Spinal cord (tissue), 10 donors: Measurements from ENCODE around the gene AQP12B. TPM values are rescaled to one million over a fixed set of nuclear protein-coding genes. Genes with fewer than 3 reads are reported as not detected.
"Not testable (repeated sequence)": the region's sequence is repeated elsewhere in the genome, so short reads cannot be mapped to it uniquely, and the experiment has no call there.

Experiments used
- DNase-seq, 6 donors: peaks; one replicate each; pipeline versions ENCODE4 v3.0.0 to v3.0.0-alpha.2; 2013 to 2015; ENCODE audit warnings: low spot score in 6 of 6, low read depth in 4 of 6
- H3K27ac ChIP-seq: one replicate; pipeline ENCODE4 v1.5.1; 2013; ENCODE audit warnings: low read depth, low read length, control low read depth
- H3K27me3 ChIP-seq: one replicate; pipeline ENCODE4 v1.6.1; 2013; ENCODE audit warnings: low read length; ENCODE audit not compliant: control insufficient read depth, insufficient read depth
- H3K36me3 ChIP-seq: one replicate; pipeline ENCODE4 v1.6.1; 2013; ENCODE audit warnings: low read length; ENCODE audit not compliant: control insufficient read depth, insufficient read depth
- H3K4me1 ChIP-seq: one replicate; pipeline ENCODE4 v1.6.1; 2013; ENCODE audit warnings: low read length; ENCODE audit not compliant: control insufficient read depth, insufficient read depth
- H3K4me3 ChIP-seq: one replicate; pipeline ENCODE4 v1.5.1; 2013; ENCODE audit warnings: low read depth, low read length, control low read depth
- H3K9me3 ChIP-seq: one replicate; pipeline ENCODE4 v1.6.1; 2013; ENCODE audit warnings: low read length; ENCODE audit not compliant: control insufficient read depth, insufficient read depth
- WGBS: methylation state at CpG from one replicate; pipeline ENCODE4 v1.1.5; 2013; ENCODE audit warnings: missing lambda C conversion rate; ENCODE audit not compliant: insufficient coverage; 5-methylcytosine and 5-hydroxymethylcytosine counted together
- polyA plus RNA-seq, 2 donors: library from polyadenylated mRNA; unstranded; fragments of 120-200 nt; gene quantifications; one replicate each; pipeline ENCODE4 v1.2.1, GENCODE V29; 2013; ENCODE audit not compliant: insufficient read length in 2 of 2
- total RNA-seq, 2 donors: library from RNA; depleted of rRNA in 1 of 2; stranded (reverse); fragments of 120-200 nt in 1 of 2; fragments of >200 nt in 1 of 2; gene quantifications; one replicate each; pipeline versions ENCODE4 v1.2.3 to v1.2.4, GENCODE V29; 2013 to 2014
- donor health status: healthy.

Gene AQP12B
- total and polyA plus RNA-seq, 4 donors: 0.44 to 0.56 TPM; not detected in 2

- not testable (repeated sequence) for H3K9me3 ChIP-seq, H3K4me1 ChIP-seq, H3K4me3 ChIP-seq, DNase-seq, H3K36me3 ChIP-seq, H3K27me3 ChIP-seq, H3K27ac ChIP-seq
- WGBS: 88% methylated on average over 16 of the region's 37 CpGs
These were observed 9.1 kb upstream of the AQP12B start, which contains the start of gene AQP12A for GRCh38 chr2:240691631-240692420. TSS of gene AQP12A (plus strand) at chr2:240691866. CDS start at chr2:240691914, 48 bp downstream.

DNA sequence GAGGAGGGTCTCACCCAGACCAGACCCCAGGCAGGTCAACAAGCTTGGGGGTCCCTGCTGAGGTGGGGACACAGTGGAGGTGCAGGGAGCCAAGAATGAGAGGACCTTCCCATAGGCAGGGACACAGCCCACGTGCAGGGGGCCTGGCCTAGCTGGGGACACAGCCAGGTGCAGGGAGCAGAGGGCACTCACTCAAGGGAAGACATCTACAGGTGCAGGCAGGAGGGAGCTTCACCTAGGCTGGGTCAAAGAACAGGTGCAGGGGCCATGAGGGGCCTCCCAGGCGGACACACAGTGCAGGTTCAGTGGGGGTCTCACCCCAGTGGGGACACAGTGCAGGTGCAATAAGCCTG is 8.4 kb upstream of the AQP12B start:
- WGBS: 78% methylated on average over 1 of the region's 2 CpGs
- not testable (repeated sequence) for H3K27ac ChIP-seq, H3K36me3 ChIP-seq, H3K4me1 ChIP-seq, H3K9me3 ChIP-seq, H3K27me3 ChIP-seq, H3K4me3 ChIP-seq, DNase-seq

DNA sequence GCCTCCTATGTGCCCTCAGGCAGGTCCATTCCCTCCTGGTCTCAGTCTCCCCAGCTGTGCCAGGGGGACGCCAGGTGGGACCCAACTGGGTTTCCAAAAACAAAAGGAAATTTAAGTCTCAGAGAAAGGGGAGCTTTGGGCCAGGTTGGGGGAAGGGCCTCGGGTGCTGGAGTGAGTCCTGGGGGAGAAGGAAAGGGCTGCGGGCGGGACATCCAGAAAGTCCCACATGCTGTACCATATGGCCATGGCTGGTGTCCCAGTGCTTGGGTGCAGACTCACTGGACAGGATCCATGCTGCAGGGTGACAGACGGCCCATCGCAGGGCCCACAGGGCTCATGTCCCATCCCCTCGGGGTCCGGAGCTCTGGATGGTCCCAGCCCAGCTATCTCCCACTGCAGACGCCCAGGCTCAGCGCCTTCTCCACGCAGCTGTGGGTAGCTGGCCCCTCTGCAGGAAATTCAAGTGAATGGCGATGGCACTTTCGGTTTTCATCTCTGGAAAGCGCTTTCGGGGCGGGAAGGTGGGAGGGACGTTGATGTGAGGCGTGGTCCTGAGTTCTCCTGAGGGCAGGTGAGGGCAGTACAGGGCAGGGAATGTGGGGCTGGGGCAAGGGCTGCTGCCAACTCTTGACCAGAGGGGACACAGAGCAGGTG is 7.9 kb upstream of the AQP12B start:
- H3K27ac ChIP-seq, H3K9me3 ChIP-seq, H3K27me3 ChIP-seq, H3K36me3 ChIP-seq, H3K4me1 ChIP-seq, H3K4me3 ChIP-seq: not testable (repeated sequence)
- WGBS: 67% methylated on average over 1 of the region's 18 CpGs
- peak in 1 of 6 donors; percentile 90 for DNase-seq

GRCh38 chr2:240689975-240690374 is 7.3 kb upstream of the AQP12B start:
- no peaks in the 10 kb centered on the region for H3K36me3 ChIP-seq
- 62% methylated on average over 5 of the region's 11 CpGs for WGBS
- H3K27me3 ChIP-seq: no peaks in the 10 kb centered on the region
- no peak for DNase-seq
- H3K4me1 ChIP-seq: no peaks in the 10 kb centered on the region
- H3K27ac ChIP-seq: no peak overlapping the region
- H3K4me3 ChIP-seq: no peak overlapping the region
- no peaks in the 10 kb centered on the region for H3K9me3 ChIP-seq

GRCh38 chr2:240688553-240688919 is 5.9 kb upstream of the AQP12B start:
- no peak for DNase-seq
- Histone ChIP-seq H3K9me3 (no peaks in the 10 kb centered on the region), H3K4me3 (no peak overlapping the region), H3K36me3 (no peaks in the 10 kb centered on the region), H3K27me3 (no peaks in the 10 kb centered on the region), H3K27ac (no peak overlapping the region), H3K4me1 (no peaks in the 10 kb centered on the region)
- 96% methylated on average over 9 of the region's 9 CpGs for WGBS

DNA sequence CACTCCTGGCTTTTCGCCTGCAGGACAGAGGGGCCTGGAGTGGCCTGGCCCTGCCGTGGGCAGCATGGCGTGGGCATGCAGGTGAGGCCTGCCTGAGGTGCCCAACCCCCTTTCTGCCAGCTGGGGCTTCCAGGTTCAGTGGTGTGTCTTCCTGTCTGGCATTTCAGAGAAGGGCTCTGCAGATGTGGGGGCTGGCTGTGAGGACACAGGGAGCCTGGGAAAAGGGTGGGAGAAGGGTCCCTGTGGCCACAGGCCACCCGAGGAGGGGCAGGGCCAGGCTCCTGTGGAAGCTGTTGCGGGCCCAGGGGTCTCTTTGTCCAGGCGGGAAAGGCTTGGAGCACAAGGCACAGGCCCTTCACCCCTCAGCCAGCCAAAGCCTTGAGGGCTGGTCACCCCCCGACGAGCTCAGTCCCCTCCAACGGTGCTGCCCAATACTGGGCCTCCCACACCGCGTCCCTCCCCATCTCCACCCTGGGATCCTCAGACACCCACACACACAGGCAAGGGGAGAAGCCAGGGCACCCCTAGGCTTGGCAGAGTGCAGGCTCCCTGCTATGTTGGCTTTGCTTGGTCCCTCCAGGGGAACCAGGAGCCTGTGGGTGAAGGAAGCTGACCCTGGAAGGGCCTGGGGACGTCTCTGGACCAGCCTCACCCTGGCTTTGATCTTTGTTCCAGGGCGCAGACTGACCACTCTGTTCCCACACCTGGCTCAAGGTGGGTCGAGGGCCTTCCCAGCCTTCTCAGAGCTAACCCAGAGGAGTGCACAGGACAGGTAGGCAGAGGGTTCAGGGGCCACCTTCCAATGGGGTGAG is 5.3 kb upstream of the AQP12B start:
- no peaks in the 10 kb centered on the region for H3K36me3 ChIP-seq
- WGBS: 89% methylated on average over 13 of the region's 14 CpGs
- no peak overlapping the region for H3K4me3 ChIP-seq
- no peaks in the 10 kb centered on the region for H3K4me1 ChIP-seq
- no peaks in the 10 kb centered on the region for H3K27me3 ChIP-seq
- DNase-seq: no peak
- H3K27ac ChIP-seq: no peak overlapping the region
- H3K9me3 ChIP-seq: no peaks in the 10 kb centered on the region

DNA sequence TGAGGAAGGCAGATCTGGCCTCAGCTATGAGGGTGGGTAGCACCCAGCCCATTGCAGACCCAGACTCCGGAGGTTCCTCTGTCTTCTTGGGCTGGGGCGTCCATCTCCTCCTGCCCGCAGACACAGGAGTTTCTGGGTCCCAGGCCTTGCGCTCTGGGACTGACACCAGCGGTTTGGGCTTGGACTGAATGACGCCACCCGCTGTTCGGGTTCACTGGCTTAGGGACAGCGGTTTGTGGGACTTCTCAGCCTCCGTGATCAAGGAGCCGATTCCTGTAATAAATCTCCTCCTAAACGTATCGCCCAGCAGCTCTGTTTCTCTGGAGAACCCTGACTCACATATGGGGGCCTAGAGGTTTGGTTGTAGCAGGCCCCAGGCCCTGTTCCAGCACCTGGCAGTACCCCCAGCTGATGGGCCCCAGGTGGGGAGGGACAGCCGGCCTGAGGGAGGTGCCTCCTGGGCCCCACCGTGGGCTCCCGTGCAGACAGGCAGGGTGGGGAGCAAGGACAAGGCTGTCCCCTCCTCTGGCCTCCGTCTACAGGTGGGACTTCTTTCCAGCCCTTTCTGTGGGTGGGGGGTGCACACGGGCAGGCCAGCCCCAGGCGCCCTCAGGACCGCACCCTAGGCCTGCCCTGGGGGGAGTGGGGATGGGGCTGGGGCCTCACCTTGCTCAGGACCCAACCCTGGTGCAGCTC is 4.5 kb upstream of the AQP12B start:
- no peaks in the 10 kb centered on the region for H3K9me3 ChIP-seq
- no peaks in the 10 kb centered on the region for H3K36me3 ChIP-seq
- no peaks in the 10 kb centered on the region for H3K4me1 ChIP-seq
- H3K27ac ChIP-seq: no peak overlapping the region
- no peak overlapping the region for H3K4me3 ChIP-seq
- H3K27me3 ChIP-seq: no peaks in the 10 kb centered on the region
- DNase-seq: no peak
- 75% methylated on average over 17 of the region's 20 CpGs for WGBS

DNA sequence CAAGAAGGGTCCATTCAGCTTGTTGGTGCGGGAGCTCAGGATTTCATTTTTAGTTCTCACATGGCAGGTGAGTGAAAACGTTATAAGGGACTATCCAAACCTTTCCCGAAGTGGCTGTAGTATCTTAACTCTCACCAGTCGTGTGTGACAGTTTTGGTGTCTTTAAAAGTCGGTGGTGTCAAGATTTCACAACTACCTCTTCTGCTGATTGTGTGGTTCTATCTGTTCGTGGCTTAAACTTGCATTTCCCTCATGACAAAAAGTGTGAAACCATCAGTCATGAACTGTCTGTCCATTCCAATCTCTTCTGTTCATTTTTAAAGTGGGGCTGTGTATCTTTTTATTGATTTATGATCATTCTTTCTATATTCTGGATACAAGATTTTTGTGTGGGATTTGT is 3.8 kb upstream of the AQP12B start:
- H3K9me3 ChIP-seq: no peaks in the 10 kb centered on the region
- WGBS: 96% methylated on average over 4 of the region's 6 CpGs
- H3K27ac ChIP-seq: no peak overlapping the region
- no peak for DNase-seq
- no peaks in the 10 kb centered on the region for H3K36me3 ChIP-seq
- H3K4me3 ChIP-seq: no peak overlapping the region
- no peaks in the 10 kb centered on the region for H3K27me3 ChIP-seq
- no peaks in the 10 kb centered on the region for H3K4me1 ChIP-seq

DNA sequence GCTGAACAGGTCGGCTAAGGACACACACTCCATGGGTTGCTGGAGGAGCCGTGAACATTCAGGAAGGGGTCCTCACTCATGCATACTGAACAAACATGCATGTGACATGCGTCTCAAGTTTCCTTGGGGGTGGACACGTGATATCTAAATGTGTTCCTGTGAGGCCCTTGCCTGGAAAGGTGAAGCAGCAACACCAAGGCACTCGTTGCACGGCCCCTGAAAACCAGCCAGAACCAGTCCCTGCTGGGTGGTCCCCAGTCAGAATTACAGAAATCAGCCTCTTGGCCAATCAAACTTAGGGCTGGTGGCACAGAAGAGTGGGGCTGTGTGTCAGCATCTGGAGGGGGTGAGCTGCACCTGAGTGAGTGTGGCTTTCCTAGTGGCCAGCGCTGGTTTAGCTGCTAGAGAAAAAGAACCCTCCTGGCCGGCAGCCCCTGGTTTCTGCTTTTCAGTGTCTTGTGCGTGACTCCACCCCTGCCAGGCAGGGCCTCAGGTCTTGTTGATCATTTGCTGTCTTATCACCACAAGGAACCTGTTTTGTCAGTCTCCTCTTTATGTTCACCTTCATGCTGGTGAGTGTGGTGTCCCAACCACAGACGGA is 3.2 kb upstream of the AQP12B start:
- WGBS: 76% methylated on average over 10 of the region's 10 CpGs
- no peaks in the 10 kb centered on the region for H3K4me1 ChIP-seq
- H3K27ac ChIP-seq: no peak overlapping the region
- H3K27me3 ChIP-seq: no peaks in the 10 kb centered on the region
- no peak overlapping the region for H3K4me3 ChIP-seq
- no peaks in the 10 kb centered on the region for H3K9me3 ChIP-seq
- H3K36me3 ChIP-seq: no peaks in the 10 kb centered on the region
- no peak for DNase-seq
